Measurements from ENCODE around the gene C2orf80.
"Not testable (repeated sequence)": the region's sequence is repeated elsewhere in the genome, so short reads cannot be mapped to it uniquely, and the experiment has no call there.

Gene C2orf80

DNA sequence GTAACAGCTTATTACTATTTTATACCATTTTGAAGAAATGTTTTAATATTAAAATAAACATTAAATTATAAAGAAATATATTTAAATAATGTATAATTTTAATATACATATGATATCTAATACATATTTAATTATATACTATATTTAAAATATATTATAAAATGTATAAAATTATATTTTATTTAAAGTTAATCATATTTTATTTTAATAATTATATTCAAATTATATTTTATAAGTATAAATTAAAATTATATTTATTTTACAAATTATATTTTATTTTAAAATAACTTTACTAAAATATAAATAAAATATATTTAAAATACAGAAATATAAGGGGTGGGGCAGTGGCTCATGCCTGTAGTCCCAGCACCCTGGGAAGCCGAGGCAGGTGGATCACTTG, 67.6 kb downstream of the C2orf80 start:
- no peak overlapping the region for H3K27ac ChIP-seq
- no peak for DNase-seq
- peaks cover 0 to 12% of the 10 kb centered on the region in 2 donors for H3K27me3 ChIP-seq
- H3K4me1 ChIP-seq: peaks cover 0 to 6% (median 5%) of the 10 kb centered on the region in 4 donors
- TF ChIP-seq, protein P1, sequence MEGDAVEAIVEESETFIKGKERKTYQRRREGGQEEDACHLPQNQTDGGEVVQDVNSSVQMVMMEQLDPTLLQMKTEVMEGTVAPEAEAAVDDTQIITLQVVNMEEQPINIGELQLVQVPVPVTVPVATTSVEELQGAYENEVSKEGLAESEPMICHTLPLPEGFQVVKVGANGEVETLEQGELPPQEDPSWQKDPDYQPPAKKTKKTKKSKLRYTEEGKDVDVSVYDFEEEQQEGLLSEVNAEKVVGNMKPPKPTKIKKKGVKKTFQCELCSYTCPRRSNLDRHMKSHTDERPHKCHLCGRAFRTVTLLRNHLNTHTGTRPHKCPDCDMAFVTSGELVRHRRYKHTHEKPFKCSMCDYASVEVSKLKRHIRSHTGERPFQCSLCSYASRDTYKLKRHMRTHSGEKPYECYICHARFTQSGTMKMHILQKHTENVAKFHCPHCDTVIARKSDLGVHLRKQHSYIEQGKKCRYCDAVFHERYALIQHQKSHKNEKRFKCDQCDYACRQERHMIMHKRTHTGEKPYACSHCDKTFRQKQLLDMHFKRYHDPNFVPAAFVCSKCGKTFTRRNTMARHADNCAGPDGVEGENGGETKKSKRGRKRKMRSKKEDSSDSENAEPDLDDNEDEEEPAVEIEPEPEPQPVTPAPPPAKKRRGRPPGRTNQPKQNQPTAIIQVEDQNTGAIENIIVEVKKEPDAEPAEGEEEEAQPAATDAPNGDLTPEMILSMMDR (IDR thresholded peaks at IDR 0.05): no peak
- H3K9me3 ChIP-seq: no peaks in the 10 kb centered on the region
- intact Hi-C loops (cut with DNase I; ENCODE audit: low total_unique reads): no loop called here
- no peak overlapping the region for H3K4me3 ChIP-seq
- H3K36me3 ChIP-seq: no peaks in the 10 kb centered on the region

GRCh38 chr2:208118918-208119317, 70.9 kb downstream of the C2orf80 start:
- no peak for DNase-seq
- H3K4me1 ChIP-seq: peaks cover 0 to under 1% (median 0%) of the 10 kb centered on the region in 4 donors
- H3K4me3 ChIP-seq: no peak overlapping the region
- H3K27me3 ChIP-seq: peaks cover 0 to 3% of the 10 kb centered on the region in 2 donors
- no peaks in the 10 kb centered on the region for H3K9me3 ChIP-seq
- TF ChIP-seq, protein P1 (IDR thresholded peaks at IDR 0.05): no peak
- no peaks in the 10 kb centered on the region for H3K36me3 ChIP-seq
- no peak overlapping the region for H3K27ac ChIP-seq
- intact Hi-C loops (cut with DNase I; ENCODE audit: low total_unique reads): no loop called here

- intact Hi-C loops (cut with DNase I; ENCODE audit: low total_unique reads); H3K4me3 ChIP-seq; H3K36me3 ChIP-seq; H3K27me3 ChIP-seq; H3K9me3 ChIP-seq; DNase-seq; H3K4me1 ChIP-seq; H3K27ac ChIP-seq: not testable (repeated sequence)
These were observed 72.4 kb downstream of the C2orf80 start for GRCh38 chr2:208117390-208117789.

Data from tibial artery (tissue), 4 donors.